GM12878 (cell line): ENCODE measurements around the gene GPC2. TPM values are rescaled to one million over a fixed set of nuclear protein-coding genes. Genes with fewer than 3 reads are reported as not detected.
A peak's percentile ranks its signal among the peaks of the same experiment; 100 is the strongest.

Experiments used
- ATAC-seq: fragments of 200-7000 bp; cut with Tn5 transposase; 3 replicates; pipeline ENCODE4 v1.9.1; 2020; ENCODE audit warnings: mild to moderate bottlenecking, moderate library complexity
- BruUV-seq: library from RNA; stranded (reverse); fragments of 400-500 nt; replicated peaks from 2 replicates; lab custom pipeline; 2021; lab: Mats Ljungman, UMichigan
- CTCF ChIA-PET: fragments of 300-600 bp; sonication (Branson Sonifier 250); formaldehyde crosslinking; extraction: SDS; loops from one replicate; lab custom pipeline; 2021; ENCODE audit warnings: inconsistent platforms; lab: Yijun Ruan, JAX
- POLR2A ChIA-PET: fragments of 350-600 bp; formaldehyde crosslinking; extraction: SDS; loops from one replicate; lab custom pipeline; 2021; ENCODE audit warnings: inconsistent platforms; lab: Charles Lee
- RAD21 ChIA-PET: fragments of 300-600 bp; sonication (Branson Sonifier 250); formaldehyde crosslinking; loops from one replicate; lab custom pipeline; 2023; ENCODE audit warnings: antibody characterized with exemption; ENCODE audit not compliant: unreplicated experiment; lab: Charles Lee
- SMC1A ChIA-PET: fragments of 300-600 bp; sonication (Branson Sonifier 250); formaldehyde crosslinking; loops from one replicate; lab custom pipeline; 2023; ENCODE audit not compliant: unreplicated experiment, uncharacterized antibody; lab: Charles Lee
- DNase-seq: peaks from one replicate; pipeline ENCODE4 v3.0.0-alpha.2; 2011; ENCODE audit warnings: low read depth, low spot score
- FAIRE-seq: peaks from 3 replicates; lab custom pipeline; 2011; peaks lifted over from hg19 to GRCh38; lab: Jason Lieb, UNC
- H2AFZ ChIP-seq: 2 replicates; pipeline ENCODE4 v1.6.0; 2011; ENCODE audit warnings: low read depth, low read length, control low read depth; ENCODE audit not compliant: control insufficient read depth
- H3K27ac ChIP-seq: 2 replicates; pipeline ENCODE4 v1.5.1; 2011; ENCODE audit warnings: control low read depth; ENCODE audit not compliant: control insufficient read depth, insufficient read depth
- H3K27me3 ChIP-seq, 2 experiments: replicated peaks in 1 of 2; 2 replicates each; pipeline versions ENCODE4 v1.6.0 to v1.6.1; 2011; ENCODE audit warnings: low read length in 1 of 2; ENCODE audit not compliant: control insufficient read depth in 2 of 2, insufficient read depth in 2 of 2
- H3K36me3 ChIP-seq, 2 experiments: 2 replicates each; pipeline ENCODE4 v1.5.1; 2011; ENCODE audit warnings: low read length in 1 of 2; ENCODE audit not compliant: control insufficient read depth in 2 of 2, insufficient read depth in 2 of 2
- H3K4me1 ChIP-seq: 2 replicates; pipeline ENCODE4 v1.6.1; 2011; ENCODE audit warnings: mild to moderate bottlenecking, low read length, moderate library complexity, mixed read lengths; ENCODE audit not compliant: control insufficient read depth, insufficient read depth
- H3K4me2 ChIP-seq: 2 replicates; pipeline ENCODE4 v1.6.0; 2011; ENCODE audit warnings: control low read depth; ENCODE audit not compliant: control insufficient read depth, insufficient read depth
- H3K4me3 ChIP-seq: fragments of 200-600 bp; sonication (generic); 2 replicates; pipeline ENCODE4 v1.5.1; 2016
- H3K79me2 ChIP-seq: 2 replicates; pipeline ENCODE4 v1.6.0; 2011; ENCODE audit warnings: low read length; ENCODE audit not compliant: control insufficient read depth, insufficient read depth
- H3K9ac ChIP-seq: 2 replicates; pipeline ENCODE4 v1.8.0; 2011; ENCODE audit warnings: low read length, control low read depth, mixed read lengths; ENCODE audit not compliant: control insufficient read depth, insufficient read depth
- H3K9me3 ChIP-seq: replicated peaks from 3 replicates; pipeline ENCODE4 v1.5.1; 2011; ENCODE audit warnings: mild to moderate bottlenecking, low read length; ENCODE audit not compliant: control insufficient read depth, insufficient read depth
- H4K20me1 ChIP-seq: 2 replicates; pipeline ENCODE4 v1.6.0; 2011; ENCODE audit not compliant: control insufficient read depth, insufficient read depth
- ATF3 ChIP-seq: IDR thresholded peaks from 2 replicates; pipeline ENCODE4 v1.6.1; 2011; ENCODE audit warnings: low read depth, mild to moderate bottlenecking, low read length, moderate library complexity, borderline replicate concordance; ENCODE audit errors: extremely low read depth
- EED ChIP-seq: sonication (generic); IDR thresholded peaks from 2 replicates; pipeline ENCODE4 v1.6.1; 2016; ENCODE audit warnings: antibody characterized with exemption, low read depth
- FOXK2 ChIP-seq: fragments of 450-650 bp; IDR thresholded peaks from 2 replicates; pipeline ENCODE4 v1.6.1; 2017; ENCODE audit warnings: mild to moderate bottlenecking, moderate library complexity
- GABPA ChIP-seq: IDR thresholded peaks from 2 replicates; pipeline ENCODE4 v1.6.1; 2014; ENCODE audit warnings: antibody characterized with exemption, low read depth, mild to moderate bottlenecking, inconsistent platforms
- HCFC1 ChIP-seq: fragments of 150-350 bp; IDR thresholded peaks from 2 replicates; pipeline ENCODE4 v1.6.1; 2014; ENCODE audit warnings: low read length
- JUND ChIP-seq: IDR thresholded peaks from 2 replicates; pipeline ENCODE4 v1.6.1; 2012; ENCODE audit warnings: low read depth, mild to moderate bottlenecking, low read length, improper control_type of control experiment, moderate library complexity
- MEF2A ChIP-seq: IDR thresholded peaks from 2 replicates; pipeline ENCODE4 v1.6.1; 2011; ENCODE audit warnings: low read depth, mild to moderate bottlenecking, low read length, moderate library complexity; ENCODE audit not compliant: insufficient read depth
- MTA2 ChIP-seq: fragments of 450-650 bp; IDR thresholded peaks from 2 replicates; pipeline ENCODE4 v1.6.1; 2016; ENCODE audit warnings: low read depth, mild to moderate bottlenecking, moderate library complexity
- RELB ChIP-seq: fragments of 450-650 bp; IDR thresholded peaks from 2 replicates; pipeline ENCODE4 v1.6.1; 2017; ENCODE audit warnings: low read depth, mild to moderate bottlenecking, moderate library complexity
- SKIL ChIP-seq: fragments of 450-650 bp; IDR thresholded peaks from 2 replicates; pipeline ENCODE4 v1.6.1; 2017; ENCODE audit warnings: mild to moderate bottlenecking, low read depth, inconsistent platforms; ENCODE audit not compliant: poor library complexity, severe bottlenecking
- SREBF2 ChIP-seq: IDR thresholded peaks from 2 replicates; pipeline ENCODE4 v1.6.1; 2012; ENCODE audit warnings: mild to moderate bottlenecking, low read length
- YY1 ChIP-seq: IDR thresholded peaks from 2 replicates; pipeline ENCODE4 v1.6.1; 2011; ENCODE audit warnings: low read depth, mild to moderate bottlenecking, low read length
- ZNF274 ChIP-seq: IDR thresholded peaks from one replicate; pipeline ENCODE4 v1.8.0; 2011; ENCODE audit not compliant: insufficient read length, insufficient read depth
- ZNF384 ChIP-seq: IDR thresholded peaks from 2 replicates; pipeline ENCODE4 v1.6.1; 2012; ENCODE audit warnings: low read depth, mild to moderate bottlenecking, low read length, improper control_type of control experiment, borderline replicate concordance
- ZNF622 ChIP-seq: fragments of 450-650 bp; IDR thresholded peaks from 2 replicates; pipeline ENCODE4 v1.6.1; 2017; ENCODE audit warnings: mild to moderate bottlenecking, inconsistent platforms
- WGBS: methylation state at CpG from one replicate; pipeline ENCODE4 v1.1.6; 2016; ENCODE audit warnings: low lambda C conversion rate; ENCODE audit not compliant: insufficient replicate concordance, insufficient coverage; ENCODE audit errors: missing lambda C conversion rate; 5-methylcytosine and 5-hydroxymethylcytosine counted together
- in situ Hi-C: fragments of 300-500 bp; cut with MboI; formaldehyde crosslinking; loops from 9 replicates; pipeline ENCODE4 v1.14.3; 2018; ENCODE audit warnings: mixed read lengths
- intact Hi-C: fragments of 100-400 bp; cut with micrococcal nuclease; formaldehyde crosslinking; loops from one replicate; pipeline ENCODE4 v1.14.2; 2022; ENCODE audit not compliant: unreplicated experiment
- polyA plus RNA-seq, 11 experiments: library from polyadenylated mRNA; depleted of rRNA in 4 of 11; unstranded in 6 of 11; stranded (reverse) in 5 of 11; fragments of >200 nt; fragmentation: Nextera tagmentation in 4 of 11; fragmentation: Illumina TruSeq in 1 of 11; extraction: Ambion mirVana in 4 of 11; extraction: Trizol in 1 of 11; gene quantifications; 1 replicate in 1 of 11; 2 replicates in 10 of 11; pipeline versions ENCODE4 v1.2.1 to v1.2.3, GENCODE V29; 2011 to 2016; ENCODE audit warnings: inconsistent platforms in 2 of 11, missing spikeins in 2 of 11, low read depth in 1 of 11
- total RNA-seq, 4 experiments: library from RNA; depleted of rRNA in 3 of 4; stranded (reverse); fragments of >200 nt in 3 of 4; fragmentation: Illumina TruSeq in 1 of 4; extraction: Trizol in 1 of 4; gene quantifications; 2 replicates each; pipeline versions ENCODE4 v1.2.1 to v1.2.3, GENCODE V29; 2013 to 2021
- TF ChIP-seq, protein P1 (sequence below): fragments of 450-650 bp; IDR thresholded peaks from 2 replicates; pipeline ENCODE4 v1.6.1; 2018; ENCODE audit warnings: borderline replicate concordance, mild to moderate bottlenecking; ENCODE audit not compliant: partially characterized antibody

The GPC2 gene
- total and polyA plus RNA-seq, 10 of the 15 experiments (the other 5 are each of a cell fraction or from before 2014, with no cell fraction given), result 0.19 to 6.3 (median 0.77) TPM

DNA sequence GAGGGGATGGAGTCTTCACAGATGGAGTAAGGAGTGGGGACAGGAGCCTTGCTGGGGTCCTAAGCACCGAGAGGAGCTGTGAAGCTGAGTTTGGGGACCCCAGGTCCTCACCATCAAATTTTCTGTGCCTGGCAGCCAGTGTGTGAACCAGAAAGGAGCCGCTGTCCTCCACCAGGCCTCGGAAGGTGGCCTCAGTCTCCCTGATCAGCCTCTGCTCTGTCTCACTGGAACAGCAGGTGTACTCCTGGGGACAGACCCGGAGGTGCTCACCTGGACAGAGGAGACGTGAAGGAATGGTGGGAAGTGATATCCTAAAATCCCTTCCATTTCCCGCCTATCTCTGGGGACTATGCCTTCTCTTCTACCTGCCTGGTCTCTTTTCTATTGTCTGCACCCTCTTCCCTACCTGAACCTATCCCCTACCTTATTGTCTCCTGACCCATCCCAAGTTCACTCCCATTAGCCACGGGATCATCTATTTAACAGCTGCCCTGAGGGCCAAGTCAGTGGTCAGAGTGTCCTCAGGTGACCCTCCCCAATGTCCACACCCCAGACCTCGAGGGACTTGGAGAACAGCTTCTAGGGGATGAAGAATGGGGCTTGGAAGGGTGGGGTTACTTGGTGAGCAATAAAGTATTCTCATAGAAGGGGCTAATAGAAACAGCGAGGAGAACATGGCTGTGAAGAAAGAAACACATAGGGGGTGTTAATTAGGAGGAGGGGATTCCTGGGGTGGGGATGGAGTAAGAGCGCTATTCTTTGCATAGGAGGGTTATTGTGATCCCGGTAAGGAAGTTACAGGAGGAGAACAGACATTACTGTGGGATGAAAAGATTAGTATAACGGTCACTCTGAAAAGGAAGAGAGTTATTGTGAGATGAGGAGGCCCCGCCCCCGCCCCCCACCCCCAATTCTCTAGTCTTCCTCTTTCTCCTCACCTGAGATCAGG lies 811 bp downstream of the GPC2 start:
- BruUV-seq, result no TSS peak
- intact Hi-C loops, result loop anchor here (5.0 kb wide), 1 partner anchor 41 kb away; the partner anchor contains the start of gene PVRIG
- no peak overlapping the region for H3K27ac ChIP-seq

More for the DNA sequence above, 811 bp downstream of the GPC2 start:
- FAIRE-seq (no peak), ATAC-seq (no peak), DNase-seq (no peak)
- RAD21 ChIA-PET, result interaction anchor here (1.0 to 1.2 kb wide), 5 partner anchors 8 to 160 kb away, joined by 3 to 4 read pairs (median 4); partner anchors contain the start of genes GAL3ST4 and LAMTOR4
- H3K27me3 ChIP-seq, result peaks cover 0 to 4% of the 10 kb centered on the region in 2 experiments; a peak in 1 of 4 replicates
- POLR2A ChIA-PET, result interaction anchor here (1.4 kb wide), 1 partner anchor 9 kb away, joined by 3 read pairs; no protein-coding TSS in a partner anchor
- TF ChIP-seq RELB (no peak), JUND (no peak), EED (no peak), ATF3 (no peak), ZNF384 (no peak), ZNF622 (no peak), HCFC1 (no peak), MTA2 (no peak), ZNF274 (no peak), MEF2A (no peak), SKIL (no peak), FOXK2 (no peak), YY1 (no peak), GABPA (no peak), SREBF2 (no peak)
- TF ChIP-seq, protein P1, sequence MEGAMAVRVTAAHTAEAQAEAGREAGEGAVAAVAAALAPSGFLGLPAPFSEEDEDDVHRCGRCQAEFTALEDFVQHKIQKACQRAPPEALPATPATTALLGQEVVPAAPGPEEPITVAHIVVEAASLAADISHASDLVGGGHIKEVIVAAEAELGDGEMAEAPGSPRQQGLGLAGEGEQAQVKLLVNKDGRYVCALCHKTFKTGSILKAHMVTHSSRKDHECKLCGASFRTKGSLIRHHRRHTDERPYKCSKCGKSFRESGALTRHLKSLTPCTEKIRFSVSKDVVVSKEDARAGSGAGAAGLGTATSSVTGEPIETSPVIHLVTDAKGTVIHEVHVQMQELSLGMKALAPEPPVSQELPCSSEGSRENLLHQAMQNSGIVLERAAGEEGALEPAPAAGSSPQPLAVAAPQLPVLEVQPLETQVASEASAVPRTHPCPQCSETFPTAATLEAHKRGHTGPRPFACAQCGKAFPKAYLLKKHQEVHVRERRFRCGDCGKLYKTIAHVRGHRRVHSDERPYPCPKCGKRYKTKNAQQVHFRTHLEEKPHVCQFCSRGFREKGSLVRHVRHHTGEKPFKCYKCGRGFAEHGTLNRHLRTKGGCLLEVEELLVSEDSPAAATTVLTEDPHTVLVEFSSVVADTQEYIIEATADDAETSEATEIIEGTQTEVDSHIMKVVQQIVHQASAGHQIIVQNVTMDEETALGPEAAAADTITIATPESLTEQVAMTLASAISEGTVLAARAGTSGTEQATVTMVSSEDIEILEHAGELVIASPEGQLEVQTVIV, result no peak
- no peaks in the 10 kb centered on the region for H3K36me3 ChIP-seq
- peak overlapping the region; percentile 93 for H2AFZ ChIP-seq
- H3K4me2 ChIP-seq, result peak overlapping the region; percentile 98
- WGBS, result 38% methylated on average over 11 of the region's 14 CpGs
- H3K79me2 ChIP-seq, result no peaks in the 10 kb centered on the region
- SMC1A ChIA-PET, result interaction anchor here (0.6 to 1.1 kb wide), 3 partner anchors 15 to 99 kb away, joined by 3 to 4 read pairs (median 4); partner anchors contain the start of gene LAMTOR4
- H3K9me3 ChIP-seq, result no peaks in the 10 kb centered on the region
- H4K20me1 ChIP-seq, result no peaks in the 10 kb centered on the region
- CTCF ChIA-PET, result interaction anchor here (0.9 to 4.3 kb wide), 6 partner anchors 13 to 44 kb away, joined by 3 to 36 read pairs (median 5); no protein-coding TSS in a partner anchor
- in situ Hi-C loops, result no loop called here
- peak overlapping the region; percentile 48; the same call in 1 of the 2 replicates for H3K9ac ChIP-seq
- H3K4me3 ChIP-seq, result peak overlapping the region; percentile 85
- peaks cover 11% of the 10 kb centered on the region for H3K4me1 ChIP-seq
